ENCODE results near the gene KANK4. TPM values are rescaled to one million over a fixed set of nuclear protein-coding genes. Genes with fewer than 3 reads are reported as not detected.
A peak's percentile ranks its signal among the peaks of the same experiment; 100 is the strongest.

The KANK4 gene
- total and polyA plus RNA-seq, 2 experiments from 2014 or later = 0.65 to 4.0 TPM

DNA sequence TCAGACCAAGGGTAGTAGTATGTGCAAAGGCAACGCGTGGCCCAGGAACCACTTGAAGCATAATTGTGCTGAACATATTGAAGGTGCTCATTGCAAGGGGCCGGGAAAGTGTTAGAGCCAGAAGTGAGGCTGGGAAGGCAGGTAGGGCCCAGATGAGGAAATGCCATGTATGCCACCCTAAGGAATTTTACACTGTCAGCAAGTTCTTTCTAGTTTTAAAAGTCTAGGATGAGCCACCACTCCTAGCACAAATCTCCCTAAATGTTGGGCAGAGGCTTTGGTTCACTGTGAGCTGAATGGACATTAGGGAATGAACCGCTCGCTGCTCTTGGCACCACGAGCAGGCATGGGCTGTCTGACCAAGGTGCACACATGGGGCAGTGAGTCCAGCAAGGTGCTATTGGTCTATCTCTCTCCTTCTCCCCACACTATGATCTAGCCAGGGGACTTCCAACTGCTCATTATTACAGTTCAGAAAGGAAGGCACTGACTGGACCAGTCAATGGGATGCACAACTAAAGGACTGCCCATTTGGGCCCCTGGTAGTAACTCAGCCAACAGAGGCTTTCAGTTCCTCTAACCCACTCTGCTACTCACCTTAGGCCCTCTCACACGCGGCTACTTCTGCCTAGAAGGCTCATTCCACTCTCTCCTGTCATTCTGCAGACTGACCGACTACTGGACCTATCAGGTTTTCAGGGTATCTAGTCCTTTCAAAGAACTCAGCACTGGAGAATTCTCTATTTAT is 2.0 kb downstream of the KANK4 start:
- no peak overlapping the region for H3K4me3 ChIP-seq
- TF ChIP-seq CTCF (IDR thresholded peaks at IDR 0.05; ENCODE audit: low read depth, low read length) = no peak
- no peaks in the 10 kb centered on the region for H3K9me3 ChIP-seq (ENCODE audit: low read depth)
- no peaks in the 10 kb centered on the region for H3K36me3 ChIP-seq
- no peaks in the 10 kb centered on the region for H3K4me1 ChIP-seq (ENCODE audit: low read depth)
- no peak for DNase-seq (ENCODE audit: low read depth in 1 of 2, low spot score in 1 of 2)
- H3K27me3 ChIP-seq = peaks cover 48% of the 10 kb centered on the region
- H3K27ac ChIP-seq = no peak overlapping the region

GRCh38 chr1:62316135-62316534 is 3.1 kb downstream of the KANK4 start:
- peaks cover 48% of the 10 kb centered on the region for H3K27me3 ChIP-seq
- no peaks in the 10 kb centered on the region for H3K9me3 ChIP-seq (ENCODE audit: low read depth)

GRCh38 chr1:62315387-62315786 is 3.8 kb downstream of the KANK4 start:
- no peak for DNase-seq (ENCODE audit: low read depth in 1 of 2, low spot score in 1 of 2)
- peaks cover 45% of the 10 kb centered on the region for H3K27me3 ChIP-seq
- H3K36me3 ChIP-seq = no peaks in the 10 kb centered on the region
- H3K27ac ChIP-seq = no peak overlapping the region
- TF ChIP-seq CTCF (IDR thresholded peaks at IDR 0.05; ENCODE audit: low read depth, low read length) = no peak
- H3K4me3 ChIP-seq = no peak overlapping the region
- no peaks in the 10 kb centered on the region for H3K4me1 ChIP-seq (ENCODE audit: low read depth)
- no peaks in the 10 kb centered on the region for H3K9me3 ChIP-seq (ENCODE audit: low read depth)

More at GRCh38 chr1:62316135-62316534, 3.1 kb downstream of the KANK4 start:
- TF ChIP-seq CTCF (IDR thresholded peaks at IDR 0.05; ENCODE audit: low read depth, low read length) = no peak
- Histone ChIP-seq H3K36me3 (no peaks in the 10 kb centered on the region), H3K27ac (no peak overlapping the region), H3K4me1 (ENCODE audit: low read depth) (no peaks in the 10 kb centered on the region), H3K4me3 (no peak overlapping the region)
- DNase-seq (ENCODE audit: low read depth in 1 of 2, low spot score in 1 of 2) = no peak

GRCh38 chr1:62314454-62315350 is 4.5 kb downstream of the KANK4 start:
- no peak for TF ChIP-seq CTCF (IDR thresholded peaks at IDR 0.05; ENCODE audit: low read depth, low read length)
- H3K27me3 ChIP-seq = peaks cover 38% of the 10 kb centered on the region
- H3K4me3 ChIP-seq = no peak overlapping the region
- no peaks in the 10 kb centered on the region for H3K4me1 ChIP-seq (ENCODE audit: low read depth)
- H3K9me3 ChIP-seq (ENCODE audit: low read depth) = no peaks in the 10 kb centered on the region
- no peaks in the 10 kb centered on the region for H3K36me3 ChIP-seq
- no peak overlapping the region for H3K27ac ChIP-seq
- DNase-seq (ENCODE audit: low read depth in 1 of 2, low spot score in 1 of 2) = no peak

GRCh38 chr1:62312698-62313097 is 6.5 kb downstream of the KANK4 start:
- Histone ChIP-seq H3K9me3 (ENCODE audit: low read depth) (no peaks in the 10 kb centered on the region), H3K27ac (no peak overlapping the region), H3K4me3 (no peak overlapping the region), H3K36me3 (no peaks in the 10 kb centered on the region), H3K4me1 (ENCODE audit: low read depth) (no peaks in the 10 kb centered on the region), H3K27me3 (peaks cover 18% of the 10 kb centered on the region)
- no peak for TF ChIP-seq CTCF (IDR thresholded peaks at IDR 0.05; ENCODE audit: low read depth, low read length)
- peak in 1 of 2 donors; percentile 25 for DNase-seq (ENCODE audit: low read depth in 1 of 2, low spot score in 1 of 2)

Measured in cardiac muscle cell (in vitro differentiated cells and primary cell).